NK-92 treated with Interleukin-12 subunit alpha and Interleukin-12 subunit beta, amount 100 ng/mL, for 24 hours (cell line): ENCODE data around the gene PRPF18.
A peak's percentile ranks its signal among the peaks of the same experiment; 100 is the strongest.
"Not testable (repeated sequence)": the region's sequence is repeated elsewhere in the genome, so short reads cannot be mapped to it uniquely, and the experiment has no call there.

Experiments
- DNase-seq: peaks from one replicate; lab custom pipeline; 2025; lab: John Stamatoyannopoulos, UW

Gene PRPF18

GRCh38 chr10:13586676-13587355, at the start of gene PRPF18:
Gene PRPF18 (plus strand): TSS chr10:13586965. CDS start chr10:13587087, 122 bp downstream.
- peak; percentile 81 for DNase-seq

GRCh38 chr10:13537985-13538384, 48.8 kb upstream of the PRPF18 start:
- not testable (repeated sequence) for DNase-seq

GRCh38 chr10:13542533-13542932, 44.2 kb upstream of the PRPF18 start:
- DNase-seq, result no peak

- no peak for DNase-seq
These were observed 36.0 kb upstream of the PRPF18 start for GRCh38 chr10:13550802-13551201.

GRCh38 chr10:13555884-13556510, 30.8 kb upstream of the PRPF18 start:
- DNase-seq, result no peak

GRCh38 chr10:13559124-13559700, 27.6 kb upstream of the PRPF18 start:
- DNase-seq, result no peak

GRCh38 chr10:13560597-13560996, 26.2 kb upstream of the PRPF18 start:
- DNase-seq, result no peak

- no peak for DNase-seq
These were observed 23.0 kb upstream of the PRPF18 start for GRCh38 chr10:13563481-13564445.

GRCh38 chr10:13564576-13564975, 22.2 kb upstream of the PRPF18 start:
- DNase-seq, result no peak

- DNase-seq, result no peak
These were observed 19.7 kb upstream of the PRPF18 start for GRCh38 chr10:13567030-13567429.

GRCh38 chr10:13571541-13571940, 15.2 kb upstream of the PRPF18 start:
- DNase-seq, result no peak

- no peak for DNase-seq
These were observed 12.8 kb upstream of the PRPF18 start for GRCh38 chr10:13573960-13574359.

GRCh38 chr10:13585195-13585751, 1.5 kb upstream of the PRPF18 start:
- no peak for DNase-seq

GRCh38 chr10:13585943-13586342, 822 bp upstream of the PRPF18 start:
- DNase-seq, result no peak

GRCh38 chr10:13587391-13587790, 626 bp downstream of the PRPF18 start:
- no peak for DNase-seq

- DNase-seq, result no peak
These were observed 2.6 kb downstream of the PRPF18 start for GRCh38 chr10:13589316-13589715.

- no peak for DNase-seq
These were observed 4.1 kb downstream of the PRPF18 start for GRCh38 chr10:13590886-13591285.

GRCh38 chr10:13592306-13592705, 5.5 kb downstream of the PRPF18 start:
- no peak for DNase-seq

- no peak for DNase-seq
These were observed 6.8 kb downstream of the PRPF18 start for GRCh38 chr10:13593535-13593934.

GRCh38 chr10:13594641-13595040, 7.9 kb downstream of the PRPF18 start:
- DNase-seq, result no peak

- DNase-seq, result no peak
These were observed 11.1 kb downstream of the PRPF18 start for GRCh38 chr10:13597909-13598308.
